LoVo (cell line): ENCODE data around the gene CNBP.

ENCODE experiments used
- DNase-seq: peaks from one replicate; pipeline ENCODE4 v3.0.0-alpha.2; 2016; ENCODE audit warnings: low spot score

The CNBP gene

GRCh38 chr3:129131465-129132088, 52.1 kb downstream of the CNBP start:
- no peak for DNase-seq

- DNase-seq = no peak
Observed at GRCh38 chr3:129130291-129130813, 53.3 kb downstream of the CNBP start.

GRCh38 chr3:129128357-129129155, 55.1 kb downstream of the CNBP start:
- no peak for DNase-seq

GRCh38 chr3:129126726-129127280, 56.9 kb downstream of the CNBP start:
- DNase-seq = no peak

GRCh38 chr3:129123314-129124060, 60.2 kb downstream of the CNBP start:
- DNase-seq = peak; percentile 57

GRCh38 chr3:129122412-129123011, 61.2 kb downstream of the CNBP start:
- no peak for DNase-seq

- DNase-seq = peak; percentile 74
Observed at GRCh38 chr3:129121792-129122411, 61.8 kb downstream of the CNBP start, which contains the start of gene RAB43. TSS of gene RAB43 (minus strand) at chr3:129121804. CDS start at chr3:129121489, 315 bp downstream.

GRCh38 chr3:129121016-129121791, 62.5 kb downstream of the CNBP start:
- no peak for DNase-seq

- DNase-seq = peak; percentile 73
Observed at GRCh38 chr3:129120254-129121004, 63.3 kb downstream of the CNBP start.

- DNase-seq = no peak
Observed at GRCh38 chr3:129119365-129120100, 64.2 kb downstream of the CNBP start.

GRCh38 chr3:129118745-129119144, 65.0 kb downstream of the CNBP start:
- no peak for DNase-seq
